OCI-LY3 (cell line): ENCODE results near the gene KLHL18.
"Not testable (repeated sequence)": the region's sequence is repeated elsewhere in the genome, so short reads cannot be mapped to it uniquely, and the experiment has no call there.

ENCODE experiments used
- H2AFZ ChIP-seq: fragments of 200-600, 300-600 bp; shearing (Covaris generic); 2 replicates; pipeline ENCODE4 v1.6.0; 2014; ENCODE audit warnings: antibody characterized with exemption, low read depth, low read length
- H3K27ac ChIP-seq: fragments of 200-600, 300-600 bp; sonication (generic); 2 replicates; pipeline ENCODE4 v1.5.1; 2014; ENCODE audit warnings: mild to moderate bottlenecking, low read length, moderate library complexity, mixed read lengths
- H3K27me3 ChIP-seq: fragments of 200-600, 300-600 bp; sonication (generic); 2 replicates; pipeline ENCODE4 v1.6.1; 2014; ENCODE audit warnings: low read depth, low read length, mixed read lengths
- H3K36me3 ChIP-seq: fragments of 200-600, 300-600 bp; sonication (generic); replicated peaks from 2 replicates; pipeline ENCODE3; 2014; ENCODE audit warnings: low read depth, low read length, mixed read lengths
- H3K4me1 ChIP-seq: fragments of 300-600, 200-600 bp; sonication (generic); 2 replicates; pipeline ENCODE4 v1.6.1; 2014; ENCODE audit warnings: low read length, mixed read lengths
- H3K4me2 ChIP-seq: fragments of 200-600, 300-600 bp; sonication (generic); 2 replicates; pipeline ENCODE4 v1.6.1; 2014; ENCODE audit warnings: low read length, mixed read lengths
- H3K4me3 ChIP-seq: fragments of 300-600, 200-600 bp; sonication (generic); 2 replicates; pipeline ENCODE4 v1.5.1; 2014; ENCODE audit warnings: antibody characterized with exemption, mild to moderate bottlenecking, low read length, moderate library complexity
- H3K79me2 ChIP-seq: fragments of 300-600, 200-600 bp; shearing (Covaris generic); 2 replicates; pipeline ENCODE4 v1.6.1; 2014; ENCODE audit warnings: mild to moderate bottlenecking, low read length, mixed read lengths
- H3K9ac ChIP-seq: fragments of 300-600, 200-600 bp; shearing (Covaris generic); 2 replicates; pipeline ENCODE4 v1.6.0; 2014; ENCODE audit warnings: mild to moderate bottlenecking, low read length, moderate library complexity
- H3K9me3 ChIP-seq: fragments of 200-600, 300-600 bp; shearing (Covaris generic); 2 replicates; pipeline ENCODE4 v1.6.1; 2014; ENCODE audit warnings: low read length, mixed read lengths; ENCODE audit not compliant: insufficient read depth
- H4K20me1 ChIP-seq: fragments of 200-600, 300-600 bp; sonication (generic); 2 replicates; pipeline ENCODE4 v1.6.1; 2016; ENCODE audit warnings: low read length, mixed read lengths; ENCODE audit not compliant: insufficient read depth
- EZH2phosphoT487 ChIP-seq: fragments of 200-600 bp; shearing (Covaris generic); IDR thresholded peaks from 2 replicates; pipeline ENCODE4 v1.6.1; 2018; ENCODE audit warnings: antibody characterized with exemption, mixed run types, low read depth
- TF ChIP-seq, protein P1 (sequence below): fragments of 200-600, 300-600 bp; sonication (generic); IDR thresholded peaks from 2 replicates; pipeline ENCODE4 v1.5.1; 2014; ENCODE audit warnings: antibody characterized with exemption, low read length, low read depth

The KLHL18 gene

GRCh38 chr3:47244531-47245100 lies 38.1 kb upstream of the KLHL18 start:
- H3K27me3 ChIP-seq: no peaks in the 10 kb centered on the region
- H3K36me3 ChIP-seq: no peaks in the 10 kb centered on the region
- no peaks in the 10 kb centered on the region for H3K4me1 ChIP-seq
- no peak overlapping the region for H2AFZ ChIP-seq
- H3K4me3 ChIP-seq: no peak overlapping the region
- no peaks in the 10 kb centered on the region for H3K9me3 ChIP-seq
- H4K20me1 ChIP-seq: no peaks in the 10 kb centered on the region
- no peak overlapping the region for H3K4me2 ChIP-seq
- no peak overlapping the region for H3K27ac ChIP-seq
- no peak overlapping the region for H3K9ac ChIP-seq
- H3K79me2 ChIP-seq: no peaks in the 10 kb centered on the region
- no peak for TF ChIP-seq EZH2phosphoT487
- TF ChIP-seq, protein P1, sequence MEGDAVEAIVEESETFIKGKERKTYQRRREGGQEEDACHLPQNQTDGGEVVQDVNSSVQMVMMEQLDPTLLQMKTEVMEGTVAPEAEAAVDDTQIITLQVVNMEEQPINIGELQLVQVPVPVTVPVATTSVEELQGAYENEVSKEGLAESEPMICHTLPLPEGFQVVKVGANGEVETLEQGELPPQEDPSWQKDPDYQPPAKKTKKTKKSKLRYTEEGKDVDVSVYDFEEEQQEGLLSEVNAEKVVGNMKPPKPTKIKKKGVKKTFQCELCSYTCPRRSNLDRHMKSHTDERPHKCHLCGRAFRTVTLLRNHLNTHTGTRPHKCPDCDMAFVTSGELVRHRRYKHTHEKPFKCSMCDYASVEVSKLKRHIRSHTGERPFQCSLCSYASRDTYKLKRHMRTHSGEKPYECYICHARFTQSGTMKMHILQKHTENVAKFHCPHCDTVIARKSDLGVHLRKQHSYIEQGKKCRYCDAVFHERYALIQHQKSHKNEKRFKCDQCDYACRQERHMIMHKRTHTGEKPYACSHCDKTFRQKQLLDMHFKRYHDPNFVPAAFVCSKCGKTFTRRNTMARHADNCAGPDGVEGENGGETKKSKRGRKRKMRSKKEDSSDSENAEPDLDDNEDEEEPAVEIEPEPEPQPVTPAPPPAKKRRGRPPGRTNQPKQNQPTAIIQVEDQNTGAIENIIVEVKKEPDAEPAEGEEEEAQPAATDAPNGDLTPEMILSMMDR: no peak

GRCh38 chr3:47245271-47245670 lies 37.5 kb upstream of the KLHL18 start:
- Histone ChIP-seq H3K27me3 (no peaks in the 10 kb centered on the region), H3K4me1 (no peaks in the 10 kb centered on the region), H3K9me3 (no peaks in the 10 kb centered on the region), H3K4me2 (no peak overlapping the region), H3K9ac (no peak overlapping the region), H3K4me3 (no peak overlapping the region), H2AFZ (no peak overlapping the region), H3K36me3 (no peaks in the 10 kb centered on the region), H3K27ac (no peak overlapping the region), H4K20me1 (no peaks in the 10 kb centered on the region), H3K79me2 (no peaks in the 10 kb centered on the region)
- no peak for TF ChIP-seq EZH2phosphoT487
- TF ChIP-seq, protein P1: no peak

GRCh38 chr3:47247131-47248064 lies 35.3 kb upstream of the KLHL18 start:
- no peak overlapping the region for H3K9ac ChIP-seq
- TF ChIP-seq EZH2phosphoT487: no peak
- TF ChIP-seq, protein P1: no peak
- H3K4me3 ChIP-seq: no peak overlapping the region
- H3K79me2 ChIP-seq: no peaks in the 10 kb centered on the region
- H3K4me2 ChIP-seq: no peak overlapping the region
- H4K20me1 ChIP-seq: no peaks in the 10 kb centered on the region
- no peaks in the 10 kb centered on the region for H3K9me3 ChIP-seq
- no peaks in the 10 kb centered on the region for H3K27me3 ChIP-seq
- no peaks in the 10 kb centered on the region for H3K36me3 ChIP-seq
- H3K27ac ChIP-seq: no peak overlapping the region
- no peak overlapping the region for H2AFZ ChIP-seq
- no peaks in the 10 kb centered on the region for H3K4me1 ChIP-seq

- H3K79me2 ChIP-seq: no peaks in the 10 kb centered on the region
- no peak overlapping the region for H3K9ac ChIP-seq
- no peak overlapping the region for H3K4me2 ChIP-seq
- no peaks in the 10 kb centered on the region for H3K27me3 ChIP-seq
- H2AFZ ChIP-seq: no peak overlapping the region
- no peaks in the 10 kb centered on the region for H4K20me1 ChIP-seq
- TF ChIP-seq, protein P1: peak; percentile 45
- no peak for TF ChIP-seq EZH2phosphoT487
- no peaks in the 10 kb centered on the region for H3K9me3 ChIP-seq
- H3K27ac ChIP-seq: no peak overlapping the region
- H3K4me1 ChIP-seq: no peaks in the 10 kb centered on the region
- no peaks in the 10 kb centered on the region for H3K36me3 ChIP-seq
- no peak overlapping the region for H3K4me3 ChIP-seq
Observed at GRCh38 chr3:47250309-47251060, 32.3 kb upstream of the KLHL18 start.

GRCh38 chr3:47251085-47251484 lies 31.7 kb upstream of the KLHL18 start:
- not testable (repeated sequence) for H3K79me2 ChIP-seq, H3K4me1 ChIP-seq, H3K4me3 ChIP-seq, H3K27ac ChIP-seq, H3K9ac ChIP-seq, H4K20me1 ChIP-seq, H3K36me3 ChIP-seq, H3K4me2 ChIP-seq, H3K27me3 ChIP-seq, H2AFZ ChIP-seq, H3K9me3 ChIP-seq
